MM.1S (cell line): ENCODE measurements around the gene OR8G5.

Source experiments
- DNase-seq: peaks from one replicate; pipeline ENCODE4 v3.0.0-alpha.2; 2015
- H2AFZ ChIP-seq: fragments of 300-600 bp; sonication (generic); 2 replicates; pipeline ENCODE4 v1.6.0; 2016; ENCODE audit warnings: antibody characterized with exemption, low read length
- H3F3A ChIP-seq: fragments of 300-600 bp; sonication (generic); 2 replicates; pipeline ENCODE4 v1.6.1; 2016; ENCODE audit warnings: mild to moderate bottlenecking, antibody characterized with exemption, low read length, moderate library complexity, mixed read lengths; ENCODE audit not compliant: insufficient read depth
- H3K27ac ChIP-seq: fragments of 300-600 bp; sonication (generic); 2 replicates; pipeline ENCODE4 v1.5.1; 2016; ENCODE audit warnings: mild to moderate bottlenecking, low read length
- H3K27me3 ChIP-seq: fragments of 300-600 bp; sonication (generic); replicated peaks from 2 replicates; pipeline ENCODE4 v1.6.0; 2016; ENCODE audit warnings: low read length; ENCODE audit not compliant: insufficient read depth
- H3K36me3 ChIP-seq: fragments of 300-600 bp; sonication (generic); replicated peaks from 2 replicates; pipeline ENCODE4 v1.6.1; 2016; ENCODE audit warnings: mild to moderate bottlenecking, low read length, mixed read lengths; ENCODE audit not compliant: insufficient read depth
- H3K4me1 ChIP-seq: fragments of 300-600 bp; sonication (generic); 2 replicates; pipeline ENCODE4 v1.6.1; 2016; ENCODE audit warnings: low read length, mixed read lengths
- H3K4me2 ChIP-seq: fragments of 300-600 bp; sonication (generic); 2 replicates; pipeline ENCODE4 v1.6.0; 2016; ENCODE audit warnings: low read depth, low read length
- H3K4me3 ChIP-seq: fragments of 300-600 bp; sonication (generic); 2 replicates; pipeline ENCODE4 v1.5.1; 2016; ENCODE audit warnings: low read length, mixed read lengths
- H3K79me2 ChIP-seq: fragments of 300-600 bp; sonication (generic); 2 replicates; pipeline ENCODE4 v1.6.1; 2016; ENCODE audit warnings: mixed run types, low read length, mixed read lengths
- H3K9ac ChIP-seq: fragments of 300-600 bp; sonication (generic); 2 replicates; pipeline ENCODE4 v1.6.1; 2016; ENCODE audit warnings: low read length, mixed read lengths
- H3K9me2 ChIP-seq: fragments of 300-600 bp; sonication (generic); replicated peaks from 2 replicates; pipeline ENCODE4 v1.6.1; 2016; ENCODE audit warnings: mild to moderate bottlenecking, low read length, mixed read lengths; ENCODE audit not compliant: insufficient read depth
- H3K9me3 ChIP-seq: fragments of 300-600 bp; sonication (generic); replicated peaks from 2 replicates; pipeline ENCODE4 v1.6.1; 2016; ENCODE audit warnings: mild to moderate bottlenecking, low read length, mixed read lengths; ENCODE audit not compliant: insufficient read depth
- H4K20me1 ChIP-seq: fragments of 300-600 bp; sonication (generic); 2 replicates; pipeline ENCODE4 v1.6.1; 2016; ENCODE audit warnings: mild to moderate bottlenecking, low read length, moderate library complexity, mixed read lengths; ENCODE audit not compliant: insufficient read depth
- EZH2 ChIP-seq: fragments of 300-600 bp; sonication (generic); optimal IDR thresholded peaks from 2 replicates; pipeline ENCODE3; 2017; ENCODE audit warnings: low read depth, mild to moderate bottlenecking, antibody characterized with exemption, low read length, mixed read lengths
- EZH2phosphoT487 ChIP-seq: fragments of 300-600 bp; sonication (generic); IDR thresholded peaks from 2 replicates; pipeline ENCODE4 v1.6.1; 2018; ENCODE audit warnings: antibody characterized with exemption, low read length
- TF ChIP-seq, protein P1 (sequence below): fragments of 300-600 bp; sonication (generic); IDR thresholded peaks from 2 replicates; pipeline ENCODE4 v1.5.1; 2016; ENCODE audit warnings: antibody characterized with exemption, low read length, mixed read lengths

The OR8G5 gene

DNA sequence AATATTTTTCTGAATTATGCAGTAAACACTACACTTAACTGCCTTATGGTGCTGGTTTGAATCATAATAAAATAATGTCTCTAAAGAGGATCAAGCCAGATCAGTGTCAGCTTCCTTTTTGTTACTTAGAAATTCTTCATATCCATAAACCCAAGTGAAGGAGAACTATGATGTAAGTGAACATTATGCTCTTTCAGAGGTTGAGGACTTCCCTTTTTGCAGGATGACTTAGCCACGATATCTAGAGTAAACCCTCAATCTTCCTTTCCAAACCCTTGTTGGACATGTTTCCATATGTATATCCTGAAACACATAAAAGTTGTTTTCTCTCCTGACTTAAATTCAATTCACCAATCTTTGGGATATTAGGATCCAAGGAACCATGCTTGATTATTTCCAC, 38.5 kb downstream of the OR8G5 start:
- Histone ChIP-seq H2AFZ (no peak overlapping the region), H3F3A (no peaks in the 10 kb centered on the region), H3K27me3 (no peaks in the 10 kb centered on the region), H3K79me2 (no peaks in the 10 kb centered on the region), H3K36me3 (no peaks in the 10 kb centered on the region), H3K9ac (no peak overlapping the region), H3K9me3 (no peaks in the 10 kb centered on the region), H4K20me1 (no peaks in the 10 kb centered on the region), H3K4me1 (no peaks in the 10 kb centered on the region), H3K9me2 (no peaks in the 10 kb centered on the region), H3K4me2 (no peak overlapping the region), H3K27ac (no peak overlapping the region), H3K4me3 (no peak overlapping the region)
- no peak for TF ChIP-seq EZH2phosphoT487
- TF ChIP-seq, protein P1, sequence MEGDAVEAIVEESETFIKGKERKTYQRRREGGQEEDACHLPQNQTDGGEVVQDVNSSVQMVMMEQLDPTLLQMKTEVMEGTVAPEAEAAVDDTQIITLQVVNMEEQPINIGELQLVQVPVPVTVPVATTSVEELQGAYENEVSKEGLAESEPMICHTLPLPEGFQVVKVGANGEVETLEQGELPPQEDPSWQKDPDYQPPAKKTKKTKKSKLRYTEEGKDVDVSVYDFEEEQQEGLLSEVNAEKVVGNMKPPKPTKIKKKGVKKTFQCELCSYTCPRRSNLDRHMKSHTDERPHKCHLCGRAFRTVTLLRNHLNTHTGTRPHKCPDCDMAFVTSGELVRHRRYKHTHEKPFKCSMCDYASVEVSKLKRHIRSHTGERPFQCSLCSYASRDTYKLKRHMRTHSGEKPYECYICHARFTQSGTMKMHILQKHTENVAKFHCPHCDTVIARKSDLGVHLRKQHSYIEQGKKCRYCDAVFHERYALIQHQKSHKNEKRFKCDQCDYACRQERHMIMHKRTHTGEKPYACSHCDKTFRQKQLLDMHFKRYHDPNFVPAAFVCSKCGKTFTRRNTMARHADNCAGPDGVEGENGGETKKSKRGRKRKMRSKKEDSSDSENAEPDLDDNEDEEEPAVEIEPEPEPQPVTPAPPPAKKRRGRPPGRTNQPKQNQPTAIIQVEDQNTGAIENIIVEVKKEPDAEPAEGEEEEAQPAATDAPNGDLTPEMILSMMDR = no peak
- no peak for TF ChIP-seq EZH2
- DNase-seq = no peak

DNA sequence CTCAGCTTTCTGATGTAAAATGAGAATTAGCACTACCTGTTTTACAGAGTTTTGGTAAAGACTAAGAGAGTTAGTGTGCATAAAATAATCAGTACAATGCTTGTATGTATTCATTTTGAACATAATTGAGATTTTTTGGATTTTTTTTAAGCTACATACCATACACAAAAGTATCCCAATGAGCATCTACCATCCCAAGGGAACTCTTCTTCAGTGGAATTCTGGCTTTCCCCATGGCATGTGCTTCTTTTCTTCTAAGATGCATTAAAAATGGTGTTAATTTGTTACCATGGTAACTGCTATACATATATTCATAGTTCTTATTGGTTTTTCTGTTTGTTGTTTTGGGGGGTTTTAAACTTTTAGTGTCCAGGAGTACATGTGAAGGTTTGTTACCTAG, 39.8 kb downstream of the OR8G5 start:
- H3K9me3 ChIP-seq = no peaks in the 10 kb centered on the region
- no peaks in the 10 kb centered on the region for H4K20me1 ChIP-seq
- no peak overlapping the region for H3K4me3 ChIP-seq
- DNase-seq = no peak
- TF ChIP-seq EZH2 = no peak
- no peak for TF ChIP-seq EZH2phosphoT487
- TF ChIP-seq, protein P1 = no peak
- H2AFZ ChIP-seq = no peak overlapping the region
- H3K9me2 ChIP-seq = no peaks in the 10 kb centered on the region
- H3K9ac ChIP-seq = no peak overlapping the region
- H3K79me2 ChIP-seq = no peaks in the 10 kb centered on the region
- no peak overlapping the region for H3K4me2 ChIP-seq
- H3K27ac ChIP-seq = no peak overlapping the region
- H3K4me1 ChIP-seq = no peaks in the 10 kb centered on the region
- H3K36me3 ChIP-seq = no peaks in the 10 kb centered on the region
- no peaks in the 10 kb centered on the region for H3K27me3 ChIP-seq
- no peaks in the 10 kb centered on the region for H3F3A ChIP-seq

DNA sequence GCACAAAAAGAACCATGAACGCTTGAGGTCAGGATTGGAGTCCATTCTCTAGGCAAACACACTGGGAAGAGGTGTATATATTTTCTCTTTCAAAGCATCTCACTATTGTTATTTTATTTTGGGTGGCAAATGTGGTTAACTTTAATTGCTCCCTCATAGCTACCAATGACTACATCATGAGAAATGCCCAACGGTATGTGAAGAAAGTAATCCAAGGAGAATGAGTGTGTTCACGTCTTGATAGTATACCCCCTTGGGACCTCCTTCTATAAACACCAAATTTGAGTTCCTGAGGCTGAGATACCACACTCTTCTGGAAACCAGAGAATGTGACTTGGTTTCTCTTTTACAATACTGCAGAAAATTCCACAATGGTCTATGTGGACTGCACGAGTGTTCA, 41.7 kb downstream of the OR8G5 start:
- TF ChIP-seq EZH2phosphoT487 (no peak), EZH2 (no peak)
- TF ChIP-seq, protein P1 = no peak
- DNase-seq = no peak
- Histone ChIP-seq H3K4me1 (no peaks in the 10 kb centered on the region), H3K9me3 (no peaks in the 10 kb centered on the region), H3K27me3 (no peaks in the 10 kb centered on the region), H3K4me2 (no peak overlapping the region), H3F3A (no peaks in the 10 kb centered on the region), H3K79me2 (no peaks in the 10 kb centered on the region), H4K20me1 (no peaks in the 10 kb centered on the region), H3K9me2 (no peaks in the 10 kb centered on the region), H3K9ac (no peak overlapping the region), H3K27ac (no peak overlapping the region), H3K4me3 (no peak overlapping the region), H3K36me3 (no peaks in the 10 kb centered on the region), H2AFZ (no peak overlapping the region)

DNA sequence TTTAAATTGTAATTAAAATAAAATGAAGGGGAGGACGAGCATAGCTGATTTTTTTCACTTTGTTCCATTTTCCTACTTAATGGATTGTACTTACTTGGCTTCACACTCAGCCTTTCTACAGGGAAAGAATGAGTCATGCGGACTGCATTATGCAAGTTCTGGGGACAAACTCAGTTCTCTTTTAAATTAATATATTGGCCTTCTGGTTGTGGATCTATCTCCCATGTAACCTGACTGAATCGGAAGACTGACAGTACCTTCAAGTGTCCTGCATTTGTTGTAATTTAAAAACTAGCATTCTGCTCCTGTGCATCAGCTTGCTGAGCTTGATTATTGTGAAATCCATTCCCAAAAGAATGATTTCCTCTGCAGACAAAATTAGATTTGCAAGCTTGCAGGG, 45.4 kb downstream of the OR8G5 start:
- no peaks in the 10 kb centered on the region for H3K27me3 ChIP-seq
- TF ChIP-seq EZH2 (no peak), EZH2phosphoT487 (no peak)
- TF ChIP-seq, protein P1 = no peak
- H4K20me1 ChIP-seq = no peaks in the 10 kb centered on the region
- no peak overlapping the region for H3K9ac ChIP-seq
- H3K4me3 ChIP-seq = no peak overlapping the region
- H3K9me3 ChIP-seq = no peaks in the 10 kb centered on the region
- no peaks in the 10 kb centered on the region for H3K79me2 ChIP-seq
- H3F3A ChIP-seq = no peaks in the 10 kb centered on the region
- H2AFZ ChIP-seq = no peak overlapping the region
- H3K36me3 ChIP-seq = no peaks in the 10 kb centered on the region; the same call in 1 of the 2 replicates
- DNase-seq = no peak
- H3K4me1 ChIP-seq = no peaks in the 10 kb centered on the region
- no peaks in the 10 kb centered on the region for H3K9me2 ChIP-seq
- H3K4me2 ChIP-seq = no peak overlapping the region
- H3K27ac ChIP-seq = no peak overlapping the region
